DMS79 treated with DMSO at 0.1 percent for 48 hours (cell line): ENCODE measurements around the gene TAS2R20.
"Not testable (repeated sequence)": the region's sequence is repeated elsewhere in the genome, so short reads cannot be mapped to it uniquely, and the experiment has no call there.

Experiments
- DNase-seq: peaks from one replicate; lab custom pipeline; 2025; lab: John Stamatoyannopoulos, UW

The TAS2R20 gene

GRCh38 chr12:10998204-10998603, at the start of gene TAS2R20:
Gene TAS2R20, minus strand, starts transcription at chr12:10998304. Its CDS starts 429 bp downstream, at chr12:10997875.
- DNase-seq: no peak

- not testable (repeated sequence) for DNase-seq
Observed at GRCh38 chr12:11041366-11041765, 43.3 kb upstream of the TAS2R20 start.

GRCh38 chr12:11040162-11040561, 42.1 kb upstream of the TAS2R20 start:
- no peak for DNase-seq

GRCh38 chr12:11039171-11039570, 41.1 kb upstream of the TAS2R20 start:
- DNase-seq: no peak

GRCh38 chr12:11033959-11034358, 35.9 kb upstream of the TAS2R20 start:
- not testable (repeated sequence) for DNase-seq

GRCh38 chr12:11031307-11031706, 33.2 kb upstream of the TAS2R20 start, which contains the start of gene TAS2R31:
Gene TAS2R31, minus strand, starts transcription at chr12:11031407. Its CDS starts 72 bp downstream, at chr12:11031335.
- DNase-seq: no peak

- no peak for DNase-seq
Observed at GRCh38 chr12:11026118-11026517, 28.0 kb upstream of the TAS2R20 start.

GRCh38 chr12:11023387-11023786, 25.3 kb upstream of the TAS2R20 start:
- no peak for DNase-seq

GRCh38 chr12:11022520-11022919, 24.4 kb upstream of the TAS2R20 start, which contains the start of gene TAS2R19:
Gene TAS2R19, minus strand, starts transcription at chr12:11022620. Its CDS starts 49 bp downstream, at chr12:11022571.
- no peak for DNase-seq

GRCh38 chr12:11016937-11017336, 18.8 kb upstream of the TAS2R20 start:
- no peak for DNase-seq

GRCh38 chr12:11015775-11016430, 17.8 kb upstream of the TAS2R20 start:
- DNase-seq: no peak

GRCh38 chr12:11014234-11014633, 16.1 kb upstream of the TAS2R20 start:
- no peak for DNase-seq

GRCh38 chr12:11007608-11008007, 9.5 kb upstream of the TAS2R20 start:
- no peak for DNase-seq

GRCh38 chr12:10994307-10994706, 3.8 kb downstream of the TAS2R20 start:
- no peak for DNase-seq

GRCh38 chr12:10989107-10989506, 9.0 kb downstream of the TAS2R20 start:
- DNase-seq: no peak

GRCh38 chr12:10986812-10987211, 11.3 kb downstream of the TAS2R20 start, which contains the start of gene TAS2R50:
Gene TAS2R50, minus strand, starts transcription at chr12:10986912. Its CDS starts 52 bp downstream, at chr12:10986860.
- no peak for DNase-seq

GRCh38 chr12:10982244-10982643, 15.9 kb downstream of the TAS2R20 start:
- no peak for DNase-seq

GRCh38 chr12:10974965-10975364, 23.1 kb downstream of the TAS2R20 start:
- no peak for DNase-seq

GRCh38 chr12:10968765-10969456, 29.2 kb downstream of the TAS2R20 start:
- DNase-seq: no peak

GRCh38 chr12:10967409-10967808, 30.7 kb downstream of the TAS2R20 start:
- no peak for DNase-seq

GRCh38 chr12:10966314-10966713, 31.8 kb downstream of the TAS2R20 start:
- no peak for DNase-seq

GRCh38 chr12:10965476-10965875, 32.6 kb downstream of the TAS2R20 start:
- DNase-seq: no peak

- no peak for DNase-seq
Observed at GRCh38 chr12:10960211-10960610, 37.9 kb downstream of the TAS2R20 start.
